GM23338 (cell line): ENCODE results near the gene RAMACL. TPM values are rescaled to one million over a fixed set of nuclear protein-coding genes. Genes with fewer than 3 reads are reported as not detected.

Experiments
- ATAC-seq: fragments of 200-7000 bp; cut with Tn5 transposase; 3 replicates; pipeline ENCODE4 v1.9.1; 2020
- DNase-seq: peaks from one replicate; pipeline ENCODE4 v3.0.0-alpha.2; 2015; ENCODE audit warnings: low spot score
- H2AFZ ChIP-seq: fragments of 200-600 bp; sonication (generic); 2 replicates; pipeline ENCODE4 v1.8.0; 2016; ENCODE audit warnings: antibody characterized with exemption, mild to moderate bottlenecking, moderate library complexity
- H3F3A ChIP-seq: fragments of 200-600 bp; sonication (generic); replicated peaks from 2 replicates; pipeline ENCODE4 v1.8.0; 2017; ENCODE audit warnings: antibody characterized with exemption, mixed run types, low read depth
- H3K27ac ChIP-seq: fragments of 200-600 bp; sonication (generic); 2 replicates; pipeline ENCODE4 v1.6.1; 2016; ENCODE audit warnings: low read depth
- H3K27me3 ChIP-seq: fragments of 200-600 bp; sonication (generic); 2 replicates; pipeline ENCODE4 v1.8.0; 2016; ENCODE audit warnings: mild to moderate bottlenecking, mixed run types, moderate library complexity; ENCODE audit not compliant: insufficient read depth
- H3K36me3 ChIP-seq: fragments of 200-600 bp; sonication (generic); 2 replicates; pipeline ENCODE4 v1.8.0; 2016; ENCODE audit warnings: mild to moderate bottlenecking; ENCODE audit not compliant: insufficient read depth
- H3K4me1 ChIP-seq: fragments of 200-600 bp; sonication (generic); 2 replicates; pipeline ENCODE4 v1.8.0; 2016; ENCODE audit warnings: mild to moderate bottlenecking, moderate library complexity; ENCODE audit not compliant: insufficient read depth
- H3K4me2 ChIP-seq: fragments of 200-600 bp; sonication (generic); 2 replicates; pipeline ENCODE4 v1.7.1; 2017; ENCODE audit warnings: mixed run types
- H3K4me3 ChIP-seq: fragments of 200-600 bp; sonication (generic); 2 replicates; pipeline ENCODE4 v1.6.1; 2016; ENCODE audit warnings: mixed run types
- H3K79me2 ChIP-seq: fragments of 200-600 bp; sonication (generic); replicated peaks from 2 replicates; pipeline ENCODE4 v1.8.0; 2017; ENCODE audit warnings: mild to moderate bottlenecking; ENCODE audit not compliant: insufficient read depth
- H3K9me2 ChIP-seq: fragments of 200-600 bp; sonication (generic); 2 replicates; pipeline ENCODE4 v1.8.0; 2017; ENCODE audit not compliant: insufficient read depth
- H4K20me1 ChIP-seq: fragments of 200-600 bp; sonication (generic); replicated peaks from 2 replicates; pipeline ENCODE4 v1.8.0; 2017; ENCODE audit warnings: mild to moderate bottlenecking; ENCODE audit not compliant: insufficient read depth
- H3K27ac Mint-ChIP-seq: 2 replicates; pipeline ENCODE4 v1.8.0; 2020; ENCODE audit warnings: inconsistent platforms, mild to moderate bottlenecking, moderate library complexity, mixed read lengths
- H3K27me3 Mint-ChIP-seq: 3 replicates; pipeline ENCODE4 v1.8.0; 2022; ENCODE audit warnings: low read depth, mild to moderate bottlenecking, moderate library complexity, mixed read lengths, inconsistent platforms; ENCODE audit not compliant: insufficient read depth, poor library complexity
- H3K36me3 Mint-ChIP-seq: 3 replicates; pipeline ENCODE4 v1.8.0; 2021; ENCODE audit warnings: low read depth, mild to moderate bottlenecking, inconsistent platforms, moderate library complexity, mixed read lengths
- H3K4me1 Mint-ChIP-seq: 3 replicates; pipeline ENCODE4 v1.8.0; 2020; ENCODE audit warnings: mild to moderate bottlenecking, inconsistent platforms, mixed read lengths
- H3K4me3 Mint-ChIP-seq: 3 replicates; pipeline ENCODE4 v1.8.0; 2021; ENCODE audit warnings: moderate library complexity, mild to moderate bottlenecking, inconsistent platforms, mixed read lengths
- H3K9me3 Mint-ChIP-seq: 3 replicates; pipeline ENCODE4 v1.8.0; 2020; ENCODE audit warnings: moderate library complexity, mild to moderate bottlenecking, inconsistent platforms, mixed read lengths
- CREB1 ChIP-seq: fragments of 250-450 bp; sonication (Bioruptor Pico); IDR thresholded peaks from 2 replicates; pipeline ENCODE4 v1.5.0; 2020; ENCODE audit warnings: low read depth, mild to moderate bottlenecking, moderate library complexity
- CTCF ChIP-seq, 2 experiments: fragments of 200-600 bp in 1 of 2; sonication (generic) in 1 of 2; conservative IDR thresholded peaks; 2 replicates each; pipeline versions ENCODE4 v1.5.1 to v1.6.1; 2016 to 2017; ENCODE audit warnings: antibody characterized with exemption in 2 of 2, low read depth in 2 of 2, mild to moderate bottlenecking in 2 of 2, moderate library complexity in 1 of 2
- EZH2 ChIP-seq: fragments of 200-600 bp; sonication (generic); IDR thresholded peaks from one replicate; pipeline ENCODE4 v1.8.0; 2017; ENCODE audit warnings: antibody characterized with exemption, mild to moderate bottlenecking, low read depth; ENCODE audit not compliant: unreplicated experiment
- EZH2phosphoT487 ChIP-seq: fragments of 200-600 bp; sonication (generic); IDR thresholded peaks from one replicate; pipeline ENCODE4 v1.8.1; 2018; ENCODE audit warnings: antibody characterized with exemption; ENCODE audit not compliant: unreplicated experiment
- JUNB ChIP-seq: IDR thresholded peaks from one replicate; pipeline ENCODE4 v1.6.1; 2016; ENCODE audit warnings: antibody characterized with exemption; ENCODE audit not compliant: unreplicated experiment
- NANOG ChIP-seq: IDR thresholded peaks from 2 replicates; pipeline ENCODE4 v1.6.1; 2016; ENCODE audit warnings: antibody characterized with exemption, borderline replicate concordance
- POLR2AphosphoS5 ChIP-seq: IDR thresholded peaks from 2 replicates; pipeline ENCODE4 v1.6.1; 2016; ENCODE audit warnings: antibody characterized with exemption, low read depth
- REST ChIP-seq: IDR thresholded peaks from one replicate; pipeline ENCODE4 v1.6.1; 2018; ENCODE audit warnings: antibody characterized with exemption; ENCODE audit not compliant: unreplicated experiment
- STAT1 ChIP-seq: IDR thresholded peaks from one replicate; pipeline ENCODE4 v1.6.1; 2016; ENCODE audit warnings: antibody characterized with exemption; ENCODE audit not compliant: unreplicated experiment
- ZNF114 ChIP-seq: fragments of 250-450 bp; sonication (Bioruptor Pico); IDR thresholded peaks from 2 replicates; pipeline ENCODE4 v1.5.0; 2020; ENCODE audit warnings: mild to moderate bottlenecking, moderate library complexity
- ZNF331 ChIP-seq: fragments of 250-450 bp; sonication (Bioruptor Pico); IDR thresholded peaks from 2 replicates; pipeline ENCODE4 v1.5.0; 2020; ENCODE audit warnings: low read depth, mild to moderate bottlenecking, moderate library complexity
- ZNF462 ChIP-seq: fragments of 250-450 bp; sonication (Bioruptor Pico); IDR thresholded peaks from 2 replicates; pipeline ENCODE4 v1.5.0; 2020; ENCODE audit warnings: mild to moderate bottlenecking, moderate library complexity
- polyA plus RNA-seq: library from polyadenylated mRNA; unstranded; fragments of >200 nt; fragmentation: Nextera tagmentation; extraction: Ambion mirVana; gene quantifications from 2 replicates; pipeline ENCODE4 v1.2.1, GENCODE V29; 2016
- total RNA-seq: library from RNA; depleted of rRNA; stranded (reverse); fragments of >200 nt; shearing (Covaris generic); gene quantifications from 2 replicates; pipeline ENCODE4 v1.2.3, GENCODE V29; 2014
- TF ChIP-seq, protein P1 (sequence below): IDR thresholded peaks from 2 replicates; pipeline ENCODE4 v1.6.1; 2016; ENCODE audit warnings: antibody characterized with exemption

RAMACL gene
- total and polyA plus RNA-seq, 2 experiments from 2014 or later = 0.61 to 4.0 TPM

DNA sequence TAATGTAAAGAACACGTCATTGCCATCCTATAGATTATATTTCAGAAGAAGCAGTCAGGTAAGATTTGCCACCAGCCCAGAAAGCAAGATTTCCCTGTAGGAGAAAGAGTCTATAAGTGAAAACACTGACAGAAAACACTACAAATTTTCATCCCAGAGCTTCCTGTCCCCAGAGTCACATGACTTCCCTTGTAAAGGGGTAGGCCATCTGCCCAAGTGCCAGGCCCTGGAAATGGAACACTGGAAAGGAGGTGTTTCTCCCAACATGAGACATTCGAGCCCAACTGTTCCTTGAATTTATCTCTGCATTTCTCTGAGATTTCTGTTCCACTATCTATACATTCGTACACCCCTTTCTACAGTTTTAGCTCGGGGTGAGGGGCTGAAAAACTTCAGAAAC, 46.9 kb downstream of the RAMACL start:
- TF ChIP-seq ZNF114 (CRISPR knock-in tag) (no peak), POLR2AphosphoS5 (no peak), CREB1 (CRISPR knock-in tag) (no peak), JUNB (no peak), EZH2phosphoT487 (no peak), ZNF462 (no peak), EZH2 (no peak), ZNF331 (CRISPR knock-in tag) (no peak), STAT1 (no peak), NANOG (no peak), CTCF (conservative IDR thresholded peaks at IDR 0.05; ENCODE audit: low read depth in 2 of 2) (no peak), REST (no peak)
- TF ChIP-seq, protein P1, sequence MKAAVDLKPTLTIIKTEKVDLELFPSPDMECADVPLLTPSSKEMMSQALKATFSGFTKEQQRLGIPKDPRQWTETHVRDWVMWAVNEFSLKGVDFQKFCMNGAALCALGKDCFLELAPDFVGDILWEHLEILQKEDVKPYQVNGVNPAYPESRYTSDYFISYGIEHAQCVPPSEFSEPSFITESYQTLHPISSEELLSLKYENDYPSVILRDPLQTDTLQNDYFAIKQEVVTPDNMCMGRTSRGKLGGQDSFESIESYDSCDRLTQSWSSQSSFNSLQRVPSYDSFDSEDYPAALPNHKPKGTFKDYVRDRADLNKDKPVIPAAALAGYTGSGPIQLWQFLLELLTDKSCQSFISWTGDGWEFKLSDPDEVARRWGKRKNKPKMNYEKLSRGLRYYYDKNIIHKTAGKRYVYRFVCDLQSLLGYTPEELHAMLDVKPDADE = no peak
- H3K27me3 ChIP-seq = no peaks in the 10 kb centered on the region
- peaks cover 16% of the 10 kb centered on the region for H3K27me3 Mint-ChIP-seq
- peaks cover 21% of the 10 kb centered on the region for H3K4me1 ChIP-seq
- 0 out of 2 replicates have a peak overlapping the region, but pooled peaks have one; percentile 21 for H3K4me2 ChIP-seq
- no peaks in the 10 kb centered on the region for H3K9me2 ChIP-seq
- H3K4me3 Mint-ChIP-seq = no peak overlapping the region
- peaks cover 18% of the 10 kb centered on the region for H3K79me2 ChIP-seq
- H2AFZ ChIP-seq = no peak overlapping the region
- H3K36me3 ChIP-seq = no peaks in the 10 kb centered on the region
- ATAC-seq (no peak), DNase-seq (no peak)
- no peak overlapping the region for H3K27ac ChIP-seq
- H3K4me1 Mint-ChIP-seq = peaks cover 51% of the 10 kb centered on the region
- H4K20me1 ChIP-seq = peaks cover 5% of the 10 kb centered on the region; the same call in 1 of the 2 replicates
- H3K36me3 Mint-ChIP-seq = peaks cover 15% of the 10 kb centered on the region; the same call in 1 of the 3 replicates
- H3K9me3 Mint-ChIP-seq = no peaks in the 10 kb centered on the region
- no peaks in the 10 kb centered on the region for H3F3A ChIP-seq
- H3K4me3 ChIP-seq = no peak overlapping the region
- 0 out of 2 replicates have a peak overlapping the region, but pooled peaks have one; percentile 28 for H3K27ac Mint-ChIP-seq
